Transverse colon (tissue), 4 donors: ENCODE results near the gene RPS14. TPM values are rescaled to one million over a fixed set of nuclear protein-coding genes. Genes with fewer than 3 reads are reported as not detected.
A peak's percentile ranks its signal among the peaks of the same experiment; 100 is the strongest.

Experiments used
- DNase-seq: peaks from one replicate; pipeline ENCODE4 v3.0.0-alpha.2; 2019
- H3K27ac ChIP-seq, 4 donors: fragments of 200-600 bp; sonication (generic); 2 replicates each; pipeline ENCODE4 v1.5.1; 2016 to 2018; ENCODE audit warnings: inconsistent platforms in 4 of 4
- H3K27me3 ChIP-seq: fragments of 200-600 bp; sonication (generic); 2 replicates; pipeline ENCODE4 v1.5.1; 2017; ENCODE audit warnings: inconsistent platforms
- H3K36me3 ChIP-seq, 4 donors: fragments of 200-600 bp; sonication (generic); 2 replicates each; pipeline ENCODE4 v1.5.1; 2017 to 2019; ENCODE audit warnings: inconsistent platforms in 4 of 4
- H3K4me1 ChIP-seq, 4 donors: fragments of 200-600 bp; sonication (generic); 2 replicates each; pipeline ENCODE4 v1.5.1; 2017 to 2020; ENCODE audit warnings: inconsistent platforms in 4 of 4
- H3K4me3 ChIP-seq, 4 donors: fragments of 200-600 bp; sonication (generic); 1 replicate in 1 of 4; 2 replicates in 3 of 4; pipeline versions ENCODE4 v1.5.1 to v1.6.1; 2017 to 2019; ENCODE audit warnings: inconsistent platforms in 4 of 4
- H3K9me3 ChIP-seq, 2 donors: fragments of 200-600 bp; sonication (generic); 2 replicates each; pipeline ENCODE4 v1.5.1; 2017 to 2019; ENCODE audit warnings: inconsistent platforms in 2 of 2
- EP300 ChIP-seq: sonication (generic); formaldehyde crosslinking; IDR thresholded peaks from one replicate; pipeline ENCODE4 v1.6.1; 2017; ENCODE audit warnings: antibody characterized with exemption, low read depth
- POLR2A ChIP-seq: fragments of 450-650 bp; IDR thresholded peaks from one replicate; pipeline ENCODE4 v1.6.1; 2016; ENCODE audit warnings: antibody characterized with exemption, mild to moderate bottlenecking, moderate library complexity
- POLR2AphosphoS5 ChIP-seq, 3 donors: sonication (generic); formaldehyde crosslinking; IDR thresholded peaks; one replicate each; pipeline ENCODE4 v1.6.1; 2016; ENCODE audit warnings: antibody characterized with exemption in 3 of 3
- WGBS, 2 donors: methylation state at CpG; one replicate each; pipeline ENCODE4 v1.1.5; 2018; ENCODE audit warnings: low coverage in 1 of 2; 5-methylcytosine and 5-hydroxymethylcytosine counted together
- in situ Hi-C, 4 donors: fragments of 200-750 bp; cut with MboI; loops; one replicate each; pipeline versions ENCODE4 v1.15.0 to v1.15.1; 2017; ENCODE audit warnings: low sequenced_read_pairs in 3 of 4, low pct_ligation_motif_present in 1 of 4, low pct_unique_long_range_greater_than_20kb in 1 of 4
- intact Hi-C: fragments of 100-400 bp; cut with DNase I; formaldehyde crosslinking; loops from one replicate; pipeline ENCODE4 v1.15.1; 2023; ENCODE audit warnings: low total_unique reads
- total RNA-seq, 4 donors: library from RNA; depleted of rRNA; stranded (reverse); fragments of >200 nt; gene quantifications; one replicate each; pipeline ENCODE4 v1.1.0, GENCODE V29; 2016
- TF ChIP-seq, protein P1 (sequence below), 5 experiments: fragments of 200-600 bp in 3 of 5; fragments of 450-650 bp in 2 of 5; sonication (generic) in 3 of 5; IDR thresholded peaks; 1 replicate in 2 of 5; 2 replicates in 3 of 5; pipeline ENCODE4 v1.5.1; 2016 to 2017; ENCODE audit warnings: antibody characterized with exemption in 5 of 5, inconsistent platforms in 3 of 5, mild to moderate bottlenecking in 2 of 5, moderate library complexity in 1 of 5

Gene RPS14
- total RNA-seq, 4 donors from 2014 or later, result 1,179 to 2,387 (median 1,878) TPM

DNA sequence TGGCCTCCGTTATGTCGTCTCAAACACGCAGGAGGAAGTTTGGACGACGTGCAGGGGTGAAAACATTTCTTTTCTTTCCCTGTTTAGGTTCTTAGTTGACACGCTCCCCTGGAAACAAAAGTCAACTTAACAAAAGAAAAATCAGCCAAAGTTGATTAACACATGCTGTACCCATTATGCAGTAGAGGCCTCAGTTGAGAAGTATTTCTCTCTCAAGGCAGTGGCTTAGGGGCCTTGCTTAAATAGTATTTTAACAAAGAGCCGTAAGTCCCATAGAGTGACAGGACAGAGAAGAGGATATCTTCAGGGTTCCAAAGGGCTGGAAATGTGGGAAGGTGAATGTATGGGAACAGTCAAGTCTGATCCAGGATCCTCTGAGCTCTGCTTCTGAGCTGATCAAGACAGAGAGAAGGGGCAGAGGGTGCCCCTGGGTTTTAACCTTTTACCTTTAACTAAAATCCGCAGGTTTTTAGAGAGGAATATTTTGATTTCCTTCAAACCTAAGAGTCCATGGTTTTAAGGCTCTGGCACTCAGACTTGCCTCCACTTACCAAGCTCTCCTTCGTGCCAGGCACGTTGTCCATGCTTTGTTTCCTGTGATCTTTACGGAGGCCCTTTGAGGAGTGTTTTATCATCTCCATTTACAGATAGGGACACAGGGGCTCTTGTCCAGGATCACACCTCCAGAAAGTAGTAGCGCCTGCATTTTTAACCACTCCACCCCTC lies 36.2 kb downstream of the RPS14 start:
- WGBS, 2 donors, result 25 to 43% methylated on average over 2 to 12 of the region's 12 CpGs
- Histone ChIP-seq H3K4me1 (peaks cover 14 to 29% (median 16%) of the 10 kb centered on the region in 4 donors), H3K27ac (peak overlapping the region; percentile 87 to 89 (median 87)), H3K27me3 (no peaks in the 10 kb centered on the region), H3K36me3 (no peaks in the 10 kb centered on the region), H3K9me3 (no peaks in the 10 kb centered on the region), H3K4me3 (peak overlapping the region in 3 of 4 donors; percentile 39 to 64 (median 45))
- intact Hi-C loops, result no loop called here
- TF ChIP-seq POLR2A (no peak), POLR2AphosphoS5 (IDR thresholded peaks at IDR 0.05) (no peak), EP300 (no peak)
- TF ChIP-seq, protein P1, sequence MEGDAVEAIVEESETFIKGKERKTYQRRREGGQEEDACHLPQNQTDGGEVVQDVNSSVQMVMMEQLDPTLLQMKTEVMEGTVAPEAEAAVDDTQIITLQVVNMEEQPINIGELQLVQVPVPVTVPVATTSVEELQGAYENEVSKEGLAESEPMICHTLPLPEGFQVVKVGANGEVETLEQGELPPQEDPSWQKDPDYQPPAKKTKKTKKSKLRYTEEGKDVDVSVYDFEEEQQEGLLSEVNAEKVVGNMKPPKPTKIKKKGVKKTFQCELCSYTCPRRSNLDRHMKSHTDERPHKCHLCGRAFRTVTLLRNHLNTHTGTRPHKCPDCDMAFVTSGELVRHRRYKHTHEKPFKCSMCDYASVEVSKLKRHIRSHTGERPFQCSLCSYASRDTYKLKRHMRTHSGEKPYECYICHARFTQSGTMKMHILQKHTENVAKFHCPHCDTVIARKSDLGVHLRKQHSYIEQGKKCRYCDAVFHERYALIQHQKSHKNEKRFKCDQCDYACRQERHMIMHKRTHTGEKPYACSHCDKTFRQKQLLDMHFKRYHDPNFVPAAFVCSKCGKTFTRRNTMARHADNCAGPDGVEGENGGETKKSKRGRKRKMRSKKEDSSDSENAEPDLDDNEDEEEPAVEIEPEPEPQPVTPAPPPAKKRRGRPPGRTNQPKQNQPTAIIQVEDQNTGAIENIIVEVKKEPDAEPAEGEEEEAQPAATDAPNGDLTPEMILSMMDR (IDR thresholded peaks at IDR 0.05), result no peak
- no peak for DNase-seq
- in situ Hi-C loops, result no loop called here

DNA sequence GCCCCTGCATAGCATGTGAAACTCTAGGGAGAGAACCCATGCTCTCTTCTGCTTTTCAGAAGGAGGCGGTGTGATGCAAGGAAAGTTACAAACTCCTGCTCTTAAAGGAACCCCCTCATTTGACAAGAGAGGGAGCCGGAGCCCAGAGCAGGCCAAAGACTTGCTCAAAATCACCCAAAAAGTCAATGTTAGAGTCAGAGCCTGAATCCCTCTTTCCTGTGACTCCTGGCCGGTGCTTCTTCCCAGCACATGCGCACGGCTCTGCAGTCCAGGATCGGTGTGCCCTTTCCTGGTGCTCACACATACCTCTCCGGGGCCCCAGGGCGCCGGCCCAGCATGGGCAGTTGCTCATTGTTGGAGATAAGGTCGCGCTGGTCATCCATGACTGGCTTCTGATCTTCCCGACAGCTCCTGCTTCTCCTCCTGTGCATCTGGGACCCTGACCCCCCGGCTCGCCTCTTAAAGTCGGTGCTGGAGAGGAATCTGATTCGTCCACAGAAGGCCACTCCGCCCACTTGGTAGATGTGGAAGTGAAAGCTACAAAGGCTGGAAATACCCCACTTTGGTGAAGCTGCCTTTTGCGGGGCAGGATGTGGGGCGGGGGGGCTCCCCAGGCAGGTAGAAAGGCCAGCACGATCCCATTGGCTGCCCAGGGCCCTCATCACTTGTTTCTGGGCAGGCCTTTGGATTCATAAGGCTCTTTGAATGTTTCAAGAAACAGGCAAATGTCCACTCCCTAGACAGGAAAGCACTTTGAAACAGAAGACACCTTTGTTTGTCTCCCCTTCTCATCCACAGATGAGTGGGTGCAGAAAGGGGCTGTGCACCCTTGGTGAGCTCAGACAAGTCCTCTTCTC lies 37.0 kb downstream of the RPS14 start, which contains the start of gene CD74:
Gene CD74, minus strand, starts transcription at position 592 of the 857 bp plus-strand sequence. Its CDS starts 161 bp downstream, at position 431.
- H3K9me3 ChIP-seq, result no peaks in the 10 kb centered on the region
- H3K36me3 ChIP-seq, result no peaks in the 10 kb centered on the region
- TF ChIP-seq EP300, result no peak
- peak; percentile 79 for TF ChIP-seq POLR2A
- TF ChIP-seq POLR2AphosphoS5 (IDR thresholded peaks at IDR 0.05), result peak in 2 of 3 donors; percentile 76 to 86
- TF ChIP-seq, protein P1 (IDR thresholded peaks at IDR 0.05), result no peak
- no peaks in the 10 kb centered on the region for H3K27me3 ChIP-seq
- peak within 1 kb of the TSS; percentile 87 to 89 (median 87) for H3K27ac ChIP-seq
- DNase-seq, result peak; percentile 92
- in situ Hi-C loops (no loop called here), intact Hi-C loops (no loop called here)
- H3K4me3 ChIP-seq, result peak within 1 kb of the TSS; percentile 26 to 64 (median 42)
- H3K4me1 ChIP-seq, result peaks cover 14 to 29% (median 16%) of the 10 kb centered on the region in 4 donors
- 9 to 20% methylated on average over 1 to 19 of the region's 20 CpGs for WGBS, 2 donors

DNA sequence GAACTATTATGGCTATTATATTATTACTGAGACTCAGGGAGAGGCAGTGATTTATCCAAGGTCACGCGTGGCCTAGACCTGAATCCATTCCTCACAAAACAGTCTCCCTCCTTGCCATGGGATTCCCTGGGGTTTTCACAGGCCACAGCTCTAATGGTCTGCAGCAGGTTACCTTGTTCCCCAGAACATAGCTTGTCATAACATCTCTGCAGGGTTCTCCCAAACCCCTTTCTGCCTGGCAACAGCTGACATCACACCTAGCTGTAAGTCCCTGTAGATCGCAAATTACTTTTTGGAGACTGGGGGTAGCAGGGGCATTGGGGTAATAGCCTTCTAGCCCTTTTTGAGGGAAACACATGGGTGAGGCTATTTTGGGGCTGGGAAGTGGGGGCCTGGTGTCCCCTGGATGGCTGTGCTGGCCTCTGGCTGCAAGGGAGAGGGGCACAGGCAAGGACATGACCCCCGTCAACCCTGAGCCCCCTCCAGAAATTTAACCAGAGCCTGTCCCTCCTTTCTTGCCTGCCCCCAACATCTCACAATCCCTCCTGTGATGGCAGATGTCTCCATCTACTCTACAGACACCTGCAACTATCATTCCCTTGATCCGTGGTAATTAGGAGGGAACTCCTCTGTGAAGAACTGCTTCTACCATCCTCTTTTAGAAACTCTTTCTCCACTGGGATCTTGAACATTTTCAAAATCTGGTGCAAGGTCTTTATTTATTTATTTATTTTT lies 38.1 kb downstream of the RPS14 start:
- Histone ChIP-seq H3K36me3 (no peaks in the 10 kb centered on the region), H3K27ac (peak overlapping the region; percentile 87 to 89 (median 87)), H3K27me3 (no peaks in the 10 kb centered on the region), H3K4me3 (peak overlapping the region in 3 of 4 donors; percentile 39 to 64 (median 45)), H3K9me3 (no peaks in the 10 kb centered on the region), H3K4me1 (peaks cover 14 to 29% (median 16%) of the 10 kb centered on the region in 4 donors)
- in situ Hi-C loops (no loop called here), intact Hi-C loops (no loop called here)
- peak; percentile 16 for TF ChIP-seq POLR2A
- TF ChIP-seq, protein P1 (IDR thresholded peaks at IDR 0.05), result no peak
- DNase-seq, result peak; percentile 74
- WGBS, 2 donors, result 63 to 81% methylated on average over 4 to 5 of the region's 5 CpGs
